GM12872 (cell line): Measurements from ENCODE around the gene EGFR.

ENCODE experiments used
- TF ChIP-seq, protein P1 (sequence below): IDR thresholded peaks from 3 replicates; pipeline ENCODE4 v1.5.1; 2011; ENCODE audit warnings: low read depth, mild to moderate bottlenecking, low read length, moderate library complexity; ENCODE audit not compliant: insufficient read depth

The EGFR gene

GRCh38 chr7:55142919-55143600, 124.2 kb downstream of the EGFR start:
- TF ChIP-seq, protein P1, sequence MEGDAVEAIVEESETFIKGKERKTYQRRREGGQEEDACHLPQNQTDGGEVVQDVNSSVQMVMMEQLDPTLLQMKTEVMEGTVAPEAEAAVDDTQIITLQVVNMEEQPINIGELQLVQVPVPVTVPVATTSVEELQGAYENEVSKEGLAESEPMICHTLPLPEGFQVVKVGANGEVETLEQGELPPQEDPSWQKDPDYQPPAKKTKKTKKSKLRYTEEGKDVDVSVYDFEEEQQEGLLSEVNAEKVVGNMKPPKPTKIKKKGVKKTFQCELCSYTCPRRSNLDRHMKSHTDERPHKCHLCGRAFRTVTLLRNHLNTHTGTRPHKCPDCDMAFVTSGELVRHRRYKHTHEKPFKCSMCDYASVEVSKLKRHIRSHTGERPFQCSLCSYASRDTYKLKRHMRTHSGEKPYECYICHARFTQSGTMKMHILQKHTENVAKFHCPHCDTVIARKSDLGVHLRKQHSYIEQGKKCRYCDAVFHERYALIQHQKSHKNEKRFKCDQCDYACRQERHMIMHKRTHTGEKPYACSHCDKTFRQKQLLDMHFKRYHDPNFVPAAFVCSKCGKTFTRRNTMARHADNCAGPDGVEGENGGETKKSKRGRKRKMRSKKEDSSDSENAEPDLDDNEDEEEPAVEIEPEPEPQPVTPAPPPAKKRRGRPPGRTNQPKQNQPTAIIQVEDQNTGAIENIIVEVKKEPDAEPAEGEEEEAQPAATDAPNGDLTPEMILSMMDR = no peak

- TF ChIP-seq, protein P1 = peak; percentile 32; the same call in 1 of the 3 replicates
Measured at GRCh38 chr7:55144333-55145317, 125.8 kb downstream of the EGFR start.

- TF ChIP-seq, protein P1 = no peak
Measured at GRCh38 chr7:55145606-55146005, 126.8 kb downstream of the EGFR start.

DNA sequence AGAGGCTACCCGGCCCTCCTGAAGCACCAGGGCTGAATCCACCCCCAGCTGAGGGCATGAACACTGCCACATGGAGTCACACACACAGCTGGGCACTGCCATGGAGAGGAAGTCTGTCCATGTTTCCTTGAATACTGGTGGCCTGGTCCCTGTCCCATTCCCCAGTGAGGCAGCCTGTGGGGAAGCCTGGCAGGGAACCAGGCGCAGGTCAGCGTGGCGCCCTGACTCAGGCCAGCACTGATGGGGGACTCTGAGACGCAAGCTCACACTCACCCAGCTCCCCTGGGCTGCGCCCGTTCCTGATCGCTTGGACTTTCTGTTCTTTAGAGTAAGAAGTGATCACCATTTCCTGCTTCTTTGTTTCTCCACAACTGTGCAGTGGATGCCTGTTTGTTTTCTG, 128.3 kb downstream of the EGFR start:
- TF ChIP-seq, protein P1 = no peak

GRCh38 chr7:55147736-55148135, 128.9 kb downstream of the EGFR start:
- TF ChIP-seq, protein P1 = no peak

- TF ChIP-seq, protein P1 = no peak
Measured at GRCh38 chr7:55148571-55148970, 129.8 kb downstream of the EGFR start.

DNA sequence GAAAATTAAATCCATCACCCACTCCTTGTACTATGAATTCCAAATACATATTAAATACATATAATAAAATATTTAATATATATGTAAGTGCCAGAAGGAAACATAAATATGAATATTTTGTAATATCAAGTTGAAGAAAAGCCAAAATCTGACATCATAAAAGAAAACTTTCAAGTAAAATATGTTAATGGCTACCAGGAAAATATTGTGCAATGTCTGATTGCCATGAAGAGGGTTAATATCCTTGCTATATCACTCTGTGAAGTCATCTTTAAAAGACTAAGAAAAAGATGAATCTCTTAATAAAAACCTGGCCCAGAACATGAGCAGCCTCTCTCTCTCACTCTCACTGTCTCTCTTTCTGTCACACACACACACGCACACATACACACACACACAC, 130.2 kb downstream of the EGFR start:
- TF ChIP-seq, protein P1 = no peak
